GM20000 (cell line): Measurements from ENCODE around the gene ACP1.
"Not testable (repeated sequence)": the region's sequence is repeated elsewhere in the genome, so short reads cannot be mapped to it uniquely, and the experiment has no call there.

Experiments used
- DNase-seq: peaks from one replicate; pipeline ENCODE4 v3.0.0; 2012; ENCODE audit warnings: low spot score
- CTCF ChIP-seq: IDR thresholded peaks from 2 replicates; pipeline ENCODE4 v1.5.1; 2012; ENCODE audit warnings: mild to moderate bottlenecking, control low read depth; ENCODE audit errors: extremely low read depth, missing control alignments

The ACP1 gene

GRCh38 chr2:313991-314390 is 49.2 kb downstream of the ACP1 start:
- TF ChIP-seq CTCF: no peak
- no peak for DNase-seq

GRCh38 chr2:314561-315336 is 50.0 kb downstream of the ACP1 start:
- DNase-seq: no peak
- TF ChIP-seq CTCF: no peak

GRCh38 chr2:315925-316324 is 51.2 kb downstream of the ACP1 start:
- not testable (repeated sequence) for DNase-seq

GRCh38 chr2:316381-316780 is 51.6 kb downstream of the ACP1 start:
- TF ChIP-seq CTCF: no peak
- DNase-seq: no peak

- no peak for TF ChIP-seq CTCF
- no peak for DNase-seq
Measured at GRCh38 chr2:317501-318424, 53.0 kb downstream of the ACP1 start.

GRCh38 chr2:319059-319600 is 54.4 kb downstream of the ACP1 start:
- no peak for DNase-seq
- TF ChIP-seq CTCF: no peak

GRCh38 chr2:320561-320960 is 55.8 kb downstream of the ACP1 start:
- no peak for DNase-seq
- TF ChIP-seq CTCF: no peak
